NCI-H1436 (cell line): ENCODE data around the gene USP17L18.
"Not testable (repeated sequence)": the region's sequence is repeated elsewhere in the genome, so short reads cannot be mapped to it uniquely, and the experiment has no call there.

Experiments
- DNase-seq: peaks from one replicate; lab custom pipeline; 2025; lab: John Stamatoyannopoulos, UW

Gene USP17L18

GRCh38 chr4:9247953-9248680 lies at the start of gene USP17L18:
TSS of gene USP17L18 (plus strand) at chr4:9248630. CDS start at chr4:9248630, 0 bp downstream.
- DNase-seq: not testable (repeated sequence)

- DNase-seq: not testable (repeated sequence)
These were observed 38.1 kb upstream of the USP17L18 start, which contains the start of gene USP17L10 for GRCh38 chr4:9210357-9210756. TSS of gene USP17L10 (plus strand) at chr4:9210657. CDS start at chr4:9210657, 0 bp downstream.

GRCh38 chr4:9214701-9215100 lies 33.7 kb upstream of the USP17L18 start:
- not testable (repeated sequence) for DNase-seq

- not testable (repeated sequence) for DNase-seq
These were observed 33.3 kb upstream of the USP17L18 start, which contains the start of gene USP17L11 for GRCh38 chr4:9215105-9215504. TSS of gene USP17L11 (plus strand) at chr4:9215405. CDS start at chr4:9215405, 0 bp downstream.

- DNase-seq: not testable (repeated sequence)
These were observed 28.6 kb upstream of the USP17L18 start, which contains the start of gene USP17L12 for GRCh38 chr4:9219852-9220251. TSS of gene USP17L12 (plus strand) at chr4:9220152. CDS start at chr4:9220152, 0 bp downstream.

GRCh38 chr4:9224596-9224995 lies 23.8 kb upstream of the USP17L18 start, which contains the start of gene USP17L13:
TSS of gene USP17L13 (plus strand) at chr4:9224896. CDS start at chr4:9224896, 0 bp downstream.
- DNase-seq: not testable (repeated sequence)

- not testable (repeated sequence) for DNase-seq
These were observed 18.2 kb upstream of the USP17L18 start for GRCh38 chr4:9230249-9230648.

- not testable (repeated sequence) for DNase-seq
These were observed 14.3 kb upstream of the USP17L18 start, which contains the start of gene USP17L15 for GRCh38 chr4:9234085-9234484. TSS of gene USP17L15 (plus strand) at chr4:9234385. CDS start at chr4:9234385, 0 bp downstream.

- not testable (repeated sequence) for DNase-seq
These were observed 10.0 kb upstream of the USP17L18 start for GRCh38 chr4:9238461-9238860.

- DNase-seq: not testable (repeated sequence)
These were observed 4.9 kb upstream of the USP17L18 start, which contains the start of gene USP17L17 for GRCh38 chr4:9243579-9243978. TSS of gene USP17L17 (plus strand) at chr4:9243879. CDS start at chr4:9243879, 0 bp downstream.

- not testable (repeated sequence) for DNase-seq
These were observed 4.6 kb downstream of the USP17L18 start, which contains the start of gene USP17L19 for GRCh38 chr4:9253078-9253477. TSS of gene USP17L19 (plus strand) at chr4:9253378. CDS start at chr4:9253378, 0 bp downstream.

GRCh38 chr4:9257824-9258223 lies 9.4 kb downstream of the USP17L18 start, which contains the start of gene USP17L20:
TSS of gene USP17L20 (plus strand) at chr4:9258124. CDS start at chr4:9258124, 0 bp downstream.
- not testable (repeated sequence) for DNase-seq

GRCh38 chr4:9262572-9262971 lies 14.1 kb downstream of the USP17L18 start, which contains the start of gene USP17L21:
TSS of gene USP17L21 (plus strand) at chr4:9262872. CDS start at chr4:9262872, 0 bp downstream.
- not testable (repeated sequence) for DNase-seq

- not testable (repeated sequence) for DNase-seq
These were observed 18.9 kb downstream of the USP17L18 start, which contains the start of gene USP17L22 for GRCh38 chr4:9267319-9267718. TSS of gene USP17L22 (plus strand) at chr4:9267619. CDS start at chr4:9267619, 0 bp downstream.

- DNase-seq: not testable (repeated sequence)
These were observed 23.3 kb downstream of the USP17L18 start for GRCh38 chr4:9271719-9272118.
